DND-41 (cell line): Measurements from ENCODE around the gene SLC6A9.

Experiments
- ATAC-seq: fragments of 200-7000 bp; cut with Tn5 transposase; 3 replicates; pipeline ENCODE4 v1.9.1; 2021; ENCODE audit warnings: low read depth; ENCODE audit not compliant: insufficient read depth
- DNase-seq: peaks from one replicate; pipeline ENCODE4 v3.0.0-alpha.2; 2020
- H2AFZ ChIP-seq: 2 replicates; pipeline ENCODE4 v1.6.0; 2012; ENCODE audit warnings: low read depth, low read length
- H3K27ac ChIP-seq: 2 replicates; pipeline ENCODE4 v1.5.1; 2012; ENCODE audit warnings: low read length, inconsistent platforms
- H3K27me3 ChIP-seq: fragments of 200-600 bp; sonication (generic); 2 replicates; pipeline ENCODE4 v1.6.0; 2012; ENCODE audit warnings: low read length, mild to moderate bottlenecking, inconsistent platforms; ENCODE audit not compliant: insufficient read depth, poor library complexity
- H3K36me3 ChIP-seq: 2 replicates; pipeline ENCODE4 v1.5.1; 2012; ENCODE audit warnings: low read length, inconsistent platforms; ENCODE audit not compliant: insufficient read depth
- H3K4me1 ChIP-seq: 2 replicates; pipeline ENCODE4 v1.5.1; 2012; ENCODE audit warnings: mild to moderate bottlenecking, low read length; ENCODE audit not compliant: insufficient read depth
- H3K4me2 ChIP-seq: 2 replicates; pipeline ENCODE4 v1.6.0; 2012; ENCODE audit warnings: mild to moderate bottlenecking, moderate library complexity, low read length, inconsistent platforms; ENCODE audit not compliant: insufficient read depth
- H3K4me3 ChIP-seq, 2 experiments: fragments of 200-600 bp in 1 of 2; shearing (Covaris generic) in 1 of 2; 2 replicates each; pipeline ENCODE4 v1.5.1; 2012 to 2016; ENCODE audit warnings: inconsistent platforms in 2 of 2, low read length in 2 of 2, mild to moderate bottlenecking in 2 of 2, low read depth in 1 of 2, moderate library complexity in 1 of 2
- H3K79me2 ChIP-seq: 2 replicates; pipeline ENCODE4 v1.6.0; 2012; ENCODE audit warnings: low read length, inconsistent platforms; ENCODE audit not compliant: insufficient read depth
- H3K9ac ChIP-seq: 2 replicates; pipeline ENCODE4 v1.6.0; 2012; ENCODE audit warnings: low read depth, mild to moderate bottlenecking, inconsistent platforms, low read length, moderate library complexity
- H3K9me3 ChIP-seq: 2 replicates; pipeline ENCODE4 v1.5.1; 2012; ENCODE audit warnings: low read length, moderate library complexity, mild to moderate bottlenecking, inconsistent platforms; ENCODE audit not compliant: insufficient read depth, severe bottlenecking
- H4K20me1 ChIP-seq: 2 replicates; pipeline ENCODE4 v1.6.0; 2012; ENCODE audit warnings: low read length; ENCODE audit not compliant: insufficient read depth
- EZH2 ChIP-seq: IDR thresholded peaks from 3 replicates; pipeline ENCODE4 v1.6.1; 2012; ENCODE audit warnings: borderline replicate concordance, low read depth, mild to moderate bottlenecking, moderate library complexity, low read length, inconsistent platforms; ENCODE audit not compliant: severe bottlenecking
- TF ChIP-seq, protein P1 (sequence below): IDR thresholded peaks from 2 replicates; pipeline ENCODE4 v1.5.1; 2012; ENCODE audit warnings: borderline replicate concordance, low read length, moderate library complexity, mild to moderate bottlenecking; ENCODE audit not compliant: poor library complexity, severe bottlenecking; ENCODE audit errors: extremely low read depth

SLC6A9 gene

DNA sequence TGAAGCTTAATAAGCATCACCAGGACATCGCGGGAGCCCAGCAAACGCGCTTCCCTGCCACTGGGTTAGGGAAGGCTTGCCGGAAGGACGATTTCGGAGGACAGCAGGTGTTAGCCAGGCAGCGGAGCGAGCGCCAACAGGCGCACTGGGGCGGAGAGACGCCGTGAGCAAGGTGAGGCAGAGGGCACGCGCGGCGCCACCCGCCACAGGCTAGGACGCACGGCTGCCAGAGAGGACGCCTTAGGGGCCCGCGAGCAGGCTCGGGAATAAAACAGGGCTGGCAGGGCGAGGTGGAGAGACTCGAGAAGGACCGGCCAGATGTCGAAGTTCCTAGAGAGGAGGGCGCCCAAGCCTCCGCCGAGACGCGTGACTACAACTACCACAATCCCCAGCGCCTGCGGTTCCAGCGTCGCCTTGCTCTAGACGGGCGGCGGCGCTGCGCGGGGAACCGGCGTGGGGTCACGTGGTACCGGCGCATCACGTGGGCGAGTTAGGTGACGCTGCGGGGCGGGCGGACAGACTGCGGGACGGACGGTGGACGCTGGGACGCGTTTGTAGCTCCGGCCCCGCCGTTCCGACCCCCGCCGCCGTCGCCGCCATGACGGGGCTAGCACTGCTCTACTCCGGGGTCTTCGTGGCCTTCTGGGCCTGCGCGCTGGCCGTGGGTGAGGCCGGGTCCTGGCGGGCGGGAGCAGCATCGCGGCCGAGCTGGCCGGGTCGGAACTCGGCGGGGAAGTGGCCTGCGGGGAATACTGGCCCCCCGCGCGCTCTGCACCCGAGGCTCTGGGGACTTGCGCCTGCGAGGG, 56.6 kb downstream of the SLC6A9 start, which contains the start of gene ATP6V0B:
Gene ATP6V0B, plus strand, starts transcription at position 518 of the 806 bp plus-strand sequence. Its CDS starts 81 bp downstream, at position 599.
- Histone ChIP-seq H3K27ac (peak within 1 kb of the TSS; percentile 77), H3K4me1 (peaks cover 61% of the 10 kb centered on the region), H3K9me3 (no peaks in the 10 kb centered on the region), H3K9ac (peak within 1 kb of the TSS; percentile 90), H3K36me3 (peaks cover 39% of the 10 kb centered on the region), H3K4me3 (peak within 1 kb of the TSS; percentile 70 to 96), H3K4me2 (peak within 1 kb of the TSS; percentile 74), H3K27me3 (no peaks in the 10 kb centered on the region), H4K20me1 (peaks cover 30% of the 10 kb centered on the region), H3K79me2 (peaks cover 40% of the 10 kb centered on the region), H2AFZ (peak within 1 kb of the TSS; percentile 78)
- ATAC-seq, result peak; percentile 77
- no peak for TF ChIP-seq EZH2
- TF ChIP-seq, protein P1, sequence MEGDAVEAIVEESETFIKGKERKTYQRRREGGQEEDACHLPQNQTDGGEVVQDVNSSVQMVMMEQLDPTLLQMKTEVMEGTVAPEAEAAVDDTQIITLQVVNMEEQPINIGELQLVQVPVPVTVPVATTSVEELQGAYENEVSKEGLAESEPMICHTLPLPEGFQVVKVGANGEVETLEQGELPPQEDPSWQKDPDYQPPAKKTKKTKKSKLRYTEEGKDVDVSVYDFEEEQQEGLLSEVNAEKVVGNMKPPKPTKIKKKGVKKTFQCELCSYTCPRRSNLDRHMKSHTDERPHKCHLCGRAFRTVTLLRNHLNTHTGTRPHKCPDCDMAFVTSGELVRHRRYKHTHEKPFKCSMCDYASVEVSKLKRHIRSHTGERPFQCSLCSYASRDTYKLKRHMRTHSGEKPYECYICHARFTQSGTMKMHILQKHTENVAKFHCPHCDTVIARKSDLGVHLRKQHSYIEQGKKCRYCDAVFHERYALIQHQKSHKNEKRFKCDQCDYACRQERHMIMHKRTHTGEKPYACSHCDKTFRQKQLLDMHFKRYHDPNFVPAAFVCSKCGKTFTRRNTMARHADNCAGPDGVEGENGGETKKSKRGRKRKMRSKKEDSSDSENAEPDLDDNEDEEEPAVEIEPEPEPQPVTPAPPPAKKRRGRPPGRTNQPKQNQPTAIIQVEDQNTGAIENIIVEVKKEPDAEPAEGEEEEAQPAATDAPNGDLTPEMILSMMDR, result peak; percentile 22
- peak; percentile 92 for DNase-seq

DNA sequence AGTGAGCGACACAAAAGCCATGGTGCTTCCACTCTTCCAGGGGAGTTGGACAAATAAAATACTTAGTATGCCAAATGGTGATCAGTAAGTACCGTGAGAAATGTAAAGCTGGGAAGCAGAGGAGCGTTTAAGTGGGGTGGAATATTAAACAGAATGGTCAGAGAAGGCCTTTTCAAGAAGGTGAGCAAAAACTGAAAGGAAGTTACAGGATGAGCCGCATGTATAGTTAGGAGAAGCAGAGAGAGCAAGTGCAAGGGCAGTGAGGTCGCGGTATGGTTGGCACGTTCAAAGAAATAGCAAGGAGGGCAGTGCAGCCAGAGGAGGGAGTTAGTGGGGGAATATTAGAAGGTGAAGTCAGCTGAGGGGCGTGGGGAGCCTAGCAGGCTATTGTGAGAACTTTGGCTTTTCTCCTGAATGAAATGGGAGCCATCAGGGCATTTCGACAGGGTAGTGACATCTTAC, 57.2 kb downstream of the SLC6A9 start:
- peak overlapping the region; percentile 77 for H3K27ac ChIP-seq
- no peak for ATAC-seq

DNA sequence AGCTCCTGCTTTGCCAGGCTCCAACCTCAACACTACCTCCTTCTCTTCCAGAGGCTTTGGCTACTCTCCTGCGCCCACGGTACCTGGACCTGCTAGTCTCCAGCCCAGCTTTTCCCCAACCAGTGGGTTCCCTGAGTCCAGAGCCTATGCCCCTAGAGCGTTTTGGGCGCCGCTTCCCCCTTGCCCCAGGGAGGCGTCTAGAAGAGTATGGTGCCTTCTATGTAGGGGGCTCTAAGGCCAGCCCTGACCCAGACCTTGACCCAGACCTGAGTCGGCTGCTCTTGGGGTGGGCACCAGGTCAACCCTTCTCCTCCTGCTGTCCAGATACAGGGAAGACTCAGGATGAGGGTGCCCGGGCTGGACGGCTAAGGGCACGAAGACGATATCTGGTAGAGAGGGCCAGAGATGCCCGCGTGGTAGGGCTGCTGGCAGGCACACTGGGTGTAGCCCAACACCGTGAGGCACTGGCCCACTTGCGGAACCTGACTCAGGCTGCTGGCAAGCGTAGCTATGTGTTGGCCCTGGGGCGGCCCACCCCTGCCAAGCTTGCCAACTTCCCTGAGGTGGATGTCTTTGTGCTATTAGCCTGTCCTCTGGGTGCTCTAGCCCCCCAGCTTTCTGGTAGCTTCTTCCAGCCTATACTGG, 59.8 kb downstream of the SLC6A9 start:
- H3K4me2 ChIP-seq, result peak overlapping the region; percentile 96

More for the DNA sequence above, 57.2 kb downstream of the SLC6A9 start:
- Histone ChIP-seq H2AFZ (peak overlapping the region; percentile 78), H3K27me3 (no peaks in the 10 kb centered on the region), H3K4me1 (peaks cover 66% of the 10 kb centered on the region), H3K36me3 (peaks cover 39% of the 10 kb centered on the region), H3K4me3 (peak overlapping the region; percentile 70 to 96; a peak in 3 of 4 replicates), H4K20me1 (peaks cover 30% of the 10 kb centered on the region), H3K9me3 (no peaks in the 10 kb centered on the region), H3K79me2 (peaks cover 40% of the 10 kb centered on the region), H3K4me2 (peak overlapping the region; percentile 74), H3K9ac (peak overlapping the region; percentile 90)
- no peak for TF ChIP-seq EZH2
- TF ChIP-seq, protein P1, result no peak
- no peak for DNase-seq

More for the DNA sequence above, 59.8 kb downstream of the SLC6A9 start:
- Histone ChIP-seq H3K36me3 (peaks cover 21% of the 10 kb centered on the region), H3K9ac (no peak overlapping the region), H3K4me3 (peak overlapping the region in 1 of 2 experiments; percentile 100; a peak in 2 of 4 replicates), H2AFZ (no peak overlapping the region), H3K79me2 (peaks cover 32% of the 10 kb centered on the region), H3K27me3 (no peaks in the 10 kb centered on the region), H4K20me1 (peaks cover 11% of the 10 kb centered on the region), H3K27ac (no peak overlapping the region), H3K4me1 (peaks cover 45% of the 10 kb centered on the region), H3K9me3 (no peaks in the 10 kb centered on the region)
- TF ChIP-seq EZH2, result no peak
- TF ChIP-seq, protein P1, result no peak
- DNase-seq (no peak), ATAC-seq (no peak)
